Transverse colon (tissue), 4 donors: ENCODE data around the gene JAM3. TPM values are rescaled to one million over a fixed set of nuclear protein-coding genes. Genes with fewer than 3 reads are reported as not detected.

Experiments used
- DNase-seq: peaks from one replicate; pipeline ENCODE4 v3.0.0-alpha.2; 2019
- H3K27ac ChIP-seq, 4 donors: fragments of 200-600 bp; sonication (generic); 2 replicates each; pipeline ENCODE4 v1.5.1; 2016 to 2018; ENCODE audit warnings: inconsistent platforms in 4 of 4
- H3K27me3 ChIP-seq: fragments of 200-600 bp; sonication (generic); 2 replicates; pipeline ENCODE4 v1.5.1; 2017; ENCODE audit warnings: inconsistent platforms
- H3K36me3 ChIP-seq, 4 donors: fragments of 200-600 bp; sonication (generic); 2 replicates each; pipeline ENCODE4 v1.5.1; 2017 to 2019; ENCODE audit warnings: inconsistent platforms in 4 of 4
- H3K4me1 ChIP-seq, 4 donors: fragments of 200-600 bp; sonication (generic); 2 replicates each; pipeline ENCODE4 v1.5.1; 2017 to 2020; ENCODE audit warnings: inconsistent platforms in 4 of 4
- H3K4me3 ChIP-seq, 4 donors: fragments of 200-600 bp; sonication (generic); 1 replicate in 1 of 4; 2 replicates in 3 of 4; pipeline versions ENCODE4 v1.5.1 to v1.6.1; 2017 to 2019; ENCODE audit warnings: inconsistent platforms in 4 of 4
- H3K9me3 ChIP-seq, 2 donors: fragments of 200-600 bp; sonication (generic); 2 replicates each; pipeline ENCODE4 v1.5.1; 2017 to 2019; ENCODE audit warnings: inconsistent platforms in 2 of 2
- CTCF ChIP-seq, 5 experiments: fragments of 200-600 bp in 3 of 5; fragments of 450-650 bp in 2 of 5; sonication (generic) in 3 of 5; IDR thresholded peaks; 1 replicate in 2 of 5; 2 replicates in 3 of 5; pipeline ENCODE4 v1.5.1; 2016 to 2017; ENCODE audit warnings: antibody characterized with exemption in 5 of 5, inconsistent platforms in 3 of 5, mild to moderate bottlenecking in 2 of 5, moderate library complexity in 1 of 5
- EP300 ChIP-seq: sonication (generic); formaldehyde crosslinking; IDR thresholded peaks from one replicate; pipeline ENCODE4 v1.6.1; 2017; ENCODE audit warnings: antibody characterized with exemption, low read depth
- POLR2A ChIP-seq: fragments of 450-650 bp; IDR thresholded peaks from one replicate; pipeline ENCODE4 v1.6.1; 2016; ENCODE audit warnings: antibody characterized with exemption, mild to moderate bottlenecking, moderate library complexity
- POLR2AphosphoS5 ChIP-seq, 3 donors: sonication (generic); formaldehyde crosslinking; IDR thresholded peaks; one replicate each; pipeline ENCODE4 v1.6.1; 2016; ENCODE audit warnings: antibody characterized with exemption in 3 of 3
- WGBS, 2 donors: methylation state at CpG; one replicate each; pipeline ENCODE4 v1.1.5; 2018; ENCODE audit warnings: low coverage in 1 of 2; 5-methylcytosine and 5-hydroxymethylcytosine counted together
- in situ Hi-C, 4 donors: fragments of 200-750 bp; cut with MboI; loops; one replicate each; pipeline versions ENCODE4 v1.15.0 to v1.15.1; 2017; ENCODE audit warnings: low sequenced_read_pairs in 3 of 4, low pct_ligation_motif_present in 1 of 4, low pct_unique_long_range_greater_than_20kb in 1 of 4
- intact Hi-C: fragments of 100-400 bp; cut with DNase I; formaldehyde crosslinking; loops from one replicate; pipeline ENCODE4 v1.15.1; 2023; ENCODE audit warnings: low total_unique reads
- total RNA-seq, 4 donors: library from RNA; depleted of rRNA; stranded (reverse); fragments of >200 nt; gene quantifications; one replicate each; pipeline ENCODE4 v1.1.0, GENCODE V29; 2016

JAM3 gene
- total RNA-seq, 4 donors from 2014 or later, result 7.8 to 56.9 (median 13.8) TPM

GRCh38 chr11:134063991-134064747 lies 4.7 kb upstream of the JAM3 start:
- H3K27ac ChIP-seq, result no peak overlapping the region
- intact Hi-C loops, result loop anchor here (5.0 kb wide), 1 partner anchor 68 kb away; no protein-coding TSS in a partner anchor

GRCh38 chr11:134065381-134065780 lies 3.5 kb upstream of the JAM3 start:
- intact Hi-C loops (loop anchor here (5.0 kb wide), 1 partner anchor 297 kb away; no protein-coding TSS in a partner anchor), in situ Hi-C loops (no loop called here)
- no peaks in the 10 kb centered on the region for H3K9me3 ChIP-seq
- no peaks in the 10 kb centered on the region for H3K36me3 ChIP-seq
- DNase-seq, result no peak
- WGBS, 2 donors, result 89 to 92% methylated on average over 3 of the region's 3 CpGs
- TF ChIP-seq POLR2AphosphoS5 (IDR thresholded peaks at IDR 0.05) (no peak), POLR2A (no peak), CTCF (IDR thresholded peaks at IDR 0.05) (no peak)
- no peak overlapping the region for H3K4me3 ChIP-seq
- H3K4me1 ChIP-seq, result peaks cover 0 to 3% (median 0%) of the 10 kb centered on the region in 4 donors
- H3K27ac ChIP-seq, result no peak overlapping the region
- H3K27me3 ChIP-seq, result peaks cover 36% of the 10 kb centered on the region

More at GRCh38 chr11:134063991-134064747, 4.7 kb upstream of the JAM3 start:
- 80 to 85% methylated on average over 1 to 12 of the region's 12 CpGs for WGBS, 2 donors
- DNase-seq, result no peak
- no peaks in the 10 kb centered on the region for H3K4me1 ChIP-seq
- no peaks in the 10 kb centered on the region for H3K9me3 ChIP-seq
- H3K4me3 ChIP-seq, result no peak overlapping the region
- TF ChIP-seq POLR2A, result no peak
- TF ChIP-seq EP300, result no peak
- TF ChIP-seq POLR2AphosphoS5 (IDR thresholded peaks at IDR 0.05), result no peak
- no peak for TF ChIP-seq CTCF (IDR thresholded peaks at IDR 0.05)
- in situ Hi-C loops, result no loop called here
- no peaks in the 10 kb centered on the region for H3K36me3 ChIP-seq
- peaks cover 27% of the 10 kb centered on the region for H3K27me3 ChIP-seq

GRCh38 chr11:134066943-134067885 lies 1.7 kb upstream of the JAM3 start:
- in situ Hi-C loops (no loop called here), intact Hi-C loops (loop anchor here (5.0 kb wide), 1 partner anchor 295 kb away; no protein-coding TSS in a partner anchor)
- H3K36me3 ChIP-seq, result no peaks in the 10 kb centered on the region
- no peak for DNase-seq
- no peak for TF ChIP-seq POLR2AphosphoS5 (IDR thresholded peaks at IDR 0.05)
- TF ChIP-seq CTCF (IDR thresholded peaks at IDR 0.05), result no peak
- no peak for TF ChIP-seq EP300
- no peak for TF ChIP-seq POLR2A
- H3K4me1 ChIP-seq, result peaks cover 0 to 3% (median 0%) of the 10 kb centered on the region in 4 donors
- no peak overlapping the region for H3K4me3 ChIP-seq
- no peak overlapping the region for H3K27ac ChIP-seq
- H3K27me3 ChIP-seq, result peaks cover 40% of the 10 kb centered on the region
- 48 to 79% methylated on average over 2 to 12 of the region's 12 CpGs for WGBS, 2 donors
- H3K9me3 ChIP-seq, result no peaks in the 10 kb centered on the region
